Thyroid gland (tissue), 4 donors: ENCODE measurements around the gene PKNOX2. TPM values are rescaled to one million over a fixed set of nuclear protein-coding genes. Genes with fewer than 3 reads are reported as not detected.
A peak's percentile ranks its signal among the peaks of the same experiment; 100 is the strongest.

ENCODE experiments used
- DNase-seq, 2 donors: peaks; one replicate each; pipeline ENCODE4 v3.0.0-alpha.2; 2019
- H3K27ac ChIP-seq, 3 donors: fragments of 200-600 bp; sonication (generic); 1 replicate in 2 of 3; 2 replicates in 1 of 3; pipeline ENCODE4 v1.5.1; 2016 to 2019; ENCODE audit warnings: mild to moderate bottlenecking in 1 of 3, moderate library complexity in 1 of 3
- H3K27me3 ChIP-seq: fragments of 200-600 bp; sonication (generic); one replicate; pipeline ENCODE4 v1.5.1; 2019
- H3K36me3 ChIP-seq, 2 donors: fragments of 200-600 bp; sonication (generic); one replicate each; pipeline ENCODE4 v1.5.1; 2016 to 2019
- H3K4me1 ChIP-seq, 2 donors: fragments of 200-600 bp; sonication (generic); one replicate each; pipeline ENCODE4 v1.5.1; 2017 to 2019
- H3K4me3 ChIP-seq, 3 donors: fragments of 200-600 bp; sonication (generic); replicated peaks in 1 of 3; 1 replicate in 2 of 3; 2 replicates in 1 of 3; pipeline ENCODE4 v1.5.1; 2016; ENCODE audit warnings: mild to moderate bottlenecking in 1 of 3
- H3K9me3 ChIP-seq: fragments of 200-600 bp; sonication (generic); one replicate; pipeline ENCODE4 v1.5.1; 2017
- POLR2A ChIP-seq, 2 donors: fragments of 450-650 bp; IDR thresholded peaks; one replicate each; pipeline ENCODE4 v1.6.1; 2017; ENCODE audit warnings: antibody characterized with exemption in 2 of 2, mild to moderate bottlenecking in 2 of 2, moderate library complexity in 1 of 2
- WGBS, 2 donors: methylation state at CpG; one replicate each; pipeline ENCODE4 v1.1.5; 2017; 5-methylcytosine and 5-hydroxymethylcytosine counted together
- intact Hi-C: fragments of 100-400 bp; cut with DNase I; formaldehyde crosslinking; loops from one replicate; pipeline ENCODE4 v1.15.1; 2023
- total RNA-seq, 4 donors: library from RNA; depleted of rRNA; stranded (reverse); fragments of >200 nt; gene quantifications; one replicate each; pipeline ENCODE4 v1.2.3, GENCODE V29; 2016
- TF ChIP-seq, protein P1 (sequence below), 6 experiments: fragments of 200-600 bp in 3 of 6; fragments of 450-650 bp in 3 of 6; sonication (generic) in 3 of 6; IDR thresholded peaks; one replicate each; pipeline ENCODE4 v1.5.1; 2016 to 2019; ENCODE audit warnings: antibody characterized with exemption in 6 of 6, mild to moderate bottlenecking in 2 of 6, inconsistent platforms in 1 of 6, moderate library complexity in 1 of 6

Gene PKNOX2
- total RNA-seq, 4 donors from 2014 or later = 6.3 to 28.0 (median 18.7) TPM

DNA sequence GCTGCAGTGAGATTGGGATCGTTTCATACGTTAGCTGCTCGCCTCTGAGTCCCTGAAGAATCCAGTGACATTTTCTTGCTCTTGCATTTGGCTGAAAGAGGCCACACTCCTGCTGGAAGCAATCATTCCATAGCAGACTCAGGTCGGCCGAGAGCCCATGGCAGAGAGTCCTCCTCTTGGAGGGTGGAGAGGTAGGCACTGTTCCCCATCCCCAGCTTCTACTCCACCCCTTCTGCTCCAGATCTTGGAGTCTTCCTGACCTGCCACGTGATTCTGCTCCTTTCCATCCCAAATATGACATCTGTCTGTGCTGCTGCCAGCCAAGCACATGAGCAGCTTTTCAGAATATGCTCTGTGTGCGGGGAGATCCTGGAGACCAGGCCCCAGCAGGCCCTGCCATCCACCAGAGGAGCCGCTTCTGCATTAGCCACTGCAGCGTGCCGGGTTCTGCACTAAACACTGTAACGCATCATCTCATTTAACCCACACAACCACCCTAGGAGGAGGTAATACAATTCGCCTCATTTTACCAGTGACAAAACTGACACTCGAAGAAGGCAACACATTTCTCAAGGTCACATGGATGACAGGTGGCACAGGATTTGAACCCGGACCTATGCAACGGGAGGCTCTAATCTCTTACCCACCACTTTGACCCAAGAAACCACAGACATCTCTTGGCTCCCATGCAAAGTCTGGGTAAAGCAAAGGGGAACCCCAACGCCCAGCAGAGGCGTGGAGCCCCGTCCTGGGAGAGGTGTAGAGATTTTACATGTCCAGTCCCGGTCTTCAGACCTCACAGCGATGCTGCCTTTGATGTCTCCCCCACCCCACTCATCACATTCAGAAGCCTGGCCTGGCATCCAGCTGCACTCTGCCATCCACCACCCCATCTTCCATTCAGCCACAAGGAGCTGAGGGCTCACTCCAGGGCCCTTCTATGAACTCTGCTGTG lies 252.7 kb downstream of the PKNOX2 start:
- no peaks in the 10 kb centered on the region for H3K4me1 ChIP-seq
- DNase-seq = no peak
- H3K36me3 ChIP-seq = peaks cover 0 to 4% of the 10 kb centered on the region in 2 donors
- intact Hi-C loops = no loop called here
- WGBS, 2 donors = 78 to 88% methylated on average over 19 to 20 of the region's 20 CpGs
- H3K9me3 ChIP-seq = no peaks in the 10 kb centered on the region
- H3K27ac ChIP-seq = no peak overlapping the region
- no peaks in the 10 kb centered on the region for H3K27me3 ChIP-seq
- no peak overlapping the region for H3K4me3 ChIP-seq
- TF ChIP-seq, protein P1, sequence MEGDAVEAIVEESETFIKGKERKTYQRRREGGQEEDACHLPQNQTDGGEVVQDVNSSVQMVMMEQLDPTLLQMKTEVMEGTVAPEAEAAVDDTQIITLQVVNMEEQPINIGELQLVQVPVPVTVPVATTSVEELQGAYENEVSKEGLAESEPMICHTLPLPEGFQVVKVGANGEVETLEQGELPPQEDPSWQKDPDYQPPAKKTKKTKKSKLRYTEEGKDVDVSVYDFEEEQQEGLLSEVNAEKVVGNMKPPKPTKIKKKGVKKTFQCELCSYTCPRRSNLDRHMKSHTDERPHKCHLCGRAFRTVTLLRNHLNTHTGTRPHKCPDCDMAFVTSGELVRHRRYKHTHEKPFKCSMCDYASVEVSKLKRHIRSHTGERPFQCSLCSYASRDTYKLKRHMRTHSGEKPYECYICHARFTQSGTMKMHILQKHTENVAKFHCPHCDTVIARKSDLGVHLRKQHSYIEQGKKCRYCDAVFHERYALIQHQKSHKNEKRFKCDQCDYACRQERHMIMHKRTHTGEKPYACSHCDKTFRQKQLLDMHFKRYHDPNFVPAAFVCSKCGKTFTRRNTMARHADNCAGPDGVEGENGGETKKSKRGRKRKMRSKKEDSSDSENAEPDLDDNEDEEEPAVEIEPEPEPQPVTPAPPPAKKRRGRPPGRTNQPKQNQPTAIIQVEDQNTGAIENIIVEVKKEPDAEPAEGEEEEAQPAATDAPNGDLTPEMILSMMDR (IDR thresholded peaks at IDR 0.05) = no peak

GRCh38 chr11:125418396-125418795 lies 253.8 kb downstream of the PKNOX2 start:
- Histone ChIP-seq H3K36me3 (peaks cover 0 to 4% of the 10 kb centered on the region in 2 donors), H3K4me3 (no peak overlapping the region), H3K4me1 (no peaks in the 10 kb centered on the region), H3K9me3 (no peaks in the 10 kb centered on the region), H3K27ac (no peak overlapping the region), H3K27me3 (no peaks in the 10 kb centered on the region)
- peak in 1 of 2 donors; percentile 21 for DNase-seq
- intact Hi-C loops = no loop called here
- TF ChIP-seq, protein P1 (IDR thresholded peaks at IDR 0.05) = no peak
- no peak for TF ChIP-seq POLR2A (IDR thresholded peaks at IDR 0.05)
- WGBS, 2 donors = 71 to 74% methylated on average over 9 of the region's 9 CpGs

GRCh38 chr11:125422681-125423080 lies 258.1 kb downstream of the PKNOX2 start:
- TF ChIP-seq POLR2A (IDR thresholded peaks at IDR 0.05) = no peak
- TF ChIP-seq, protein P1 (IDR thresholded peaks at IDR 0.05) = no peak
- intact Hi-C loops = no loop called here
- Histone ChIP-seq H3K4me3 (no peak overlapping the region), H3K4me1 (no peaks in the 10 kb centered on the region), H3K36me3 (no peaks in the 10 kb centered on the region), H3K9me3 (no peaks in the 10 kb centered on the region), H3K27me3 (no peaks in the 10 kb centered on the region), H3K27ac (no peak overlapping the region)
- DNase-seq = no peak
- 88 to 90% methylated on average over 4 of the region's 4 CpGs for WGBS, 2 donors

- Histone ChIP-seq H3K27ac (no peak overlapping the region), H3K9me3 (no peaks in the 10 kb centered on the region), H3K4me3 (no peak overlapping the region), H3K4me1 (no peaks in the 10 kb centered on the region), H3K27me3 (no peaks in the 10 kb centered on the region), H3K36me3 (no peaks in the 10 kb centered on the region)
- WGBS, 2 donors = 66 to 67% methylated on average over 9 of the region's 9 CpGs
- TF ChIP-seq, protein P1 (IDR thresholded peaks at IDR 0.05) = no peak
- no peak for TF ChIP-seq POLR2A (IDR thresholded peaks at IDR 0.05)
- DNase-seq = no peak
- intact Hi-C loops = no loop called here
Observed at GRCh38 chr11:125423247-125423849, 258.8 kb downstream of the PKNOX2 start.

- WGBS, 2 donors = 58 to 80% methylated on average over 8 of the region's 9 CpGs
- H3K27me3 ChIP-seq = no peaks in the 10 kb centered on the region
- H3K27ac ChIP-seq = no peak overlapping the region
Observed at GRCh38 chr11:125425601-125426000, 261.1 kb downstream of the PKNOX2 start.

More at GRCh38 chr11:125425601-125426000, 261.1 kb downstream of the PKNOX2 start:
- Histone ChIP-seq H3K4me1 (no peaks in the 10 kb centered on the region), H3K9me3 (no peaks in the 10 kb centered on the region), H3K4me3 (no peak overlapping the region), H3K36me3 (peaks cover 5 to 12% of the 10 kb centered on the region in 2 donors)
- TF ChIP-seq, protein P1 (IDR thresholded peaks at IDR 0.05) = no peak
- TF ChIP-seq POLR2A (IDR thresholded peaks at IDR 0.05) = no peak
- DNase-seq = peak; percentile 26 to 69
- intact Hi-C loops = no loop called here
